Endothelial cell of umbilical vein (primary cell): ENCODE measurements around the gene EFNB1. TPM values are rescaled to one million over a fixed set of nuclear protein-coding genes. Genes with fewer than 3 reads are reported as not detected.

Experiments
- BruUV-seq: library from RNA; stranded (reverse); fragments of 400-500 nt; replicated peaks from 2 replicates; lab custom pipeline; 2021; lab: Mats Ljungman, UMichigan
- CTCF ChIA-PET: fragments of 300-600, 350-600 bp; sonication (Branson Sonifier 250); formaldehyde crosslinking; loops from one replicate; lab custom pipeline; 2021; ENCODE audit warnings: antibody characterized with exemption, inconsistent platforms; lab: Charles Lee
- POLR2A ChIA-PET: fragments of 300-600, 350-600 bp; sonication (Branson Sonifier 250); formaldehyde crosslinking; loops from one replicate; lab custom pipeline; 2021; ENCODE audit warnings: antibody characterized with exemption, inconsistent platforms; lab: Charles Lee
- DNase-seq: peaks from one replicate; pipeline ENCODE4 v3.0.0-alpha.2; 2011; ENCODE audit warnings: low read depth, low spot score
- FAIRE-seq: peaks from 2 replicates; lab custom pipeline; 2011; peaks lifted over from hg19 to GRCh38; lab: Jason Lieb, UNC
- H2AFZ ChIP-seq: 2 replicates; pipeline ENCODE4 v1.6.0; 2012; ENCODE audit warnings: low read depth, low read length, control low read depth, inconsistent platforms
- H3K27ac ChIP-seq: 2 replicates; pipeline ENCODE4 v1.5.1; 2011; ENCODE audit warnings: low read depth, mild to moderate bottlenecking, control low read depth, low read length, moderate library complexity; ENCODE audit not compliant: insufficient read depth
- H3K27me3 ChIP-seq, 2 experiments: 2 replicates each; pipeline versions ENCODE4 v1.6.0 to v1.6.1; 2011; ENCODE audit warnings: low read length in 2 of 2, mixed read lengths in 1 of 2; ENCODE audit not compliant: control insufficient read depth in 2 of 2, insufficient read depth in 2 of 2
- H3K36me3 ChIP-seq, 2 experiments: 2 replicates in 1 of 2; 3 replicates in 1 of 2; pipeline ENCODE4 v1.5.1; 2011; ENCODE audit warnings: low read length in 2 of 2, mild to moderate bottlenecking in 1 of 2, moderate library complexity in 1 of 2; ENCODE audit not compliant: control insufficient read depth in 2 of 2, insufficient read depth in 2 of 2; ENCODE audit errors: extremely low read depth in 1 of 2
- H3K4me1 ChIP-seq: 3 replicates; pipeline ENCODE4 v1.5.1; 2011; ENCODE audit warnings: mild to moderate bottlenecking, low read length; ENCODE audit not compliant: control insufficient read depth, insufficient read depth; ENCODE audit errors: extremely low read depth
- H3K4me2 ChIP-seq: 2 replicates; pipeline ENCODE4 v1.6.1; 2011; ENCODE audit warnings: low read length, control low read depth, mixed read lengths; ENCODE audit not compliant: insufficient read depth
- H3K4me3 ChIP-seq, 3 experiments: fragments of 200-600 bp in 1 of 3; sonication (generic), shearing (Covaris generic) in 1 of 3; replicated peaks in 1 of 3; 2 replicates each; pipeline ENCODE4 v1.5.1; 2011 to 2016; ENCODE audit warnings: control low read depth in 3 of 3, low read length in 3 of 3, mild to moderate bottlenecking in 2 of 3, inconsistent platforms in 1 of 3, low read depth in 1 of 3, moderate library complexity in 1 of 3; ENCODE audit not compliant: insufficient read depth in 1 of 3
- H3K79me2 ChIP-seq: 2 replicates; pipeline ENCODE4 v1.6.0; 2012; ENCODE audit warnings: low read length, inconsistent platforms; ENCODE audit not compliant: control insufficient read depth, insufficient read depth
- H3K9ac ChIP-seq: replicated peaks from 2 replicates; pipeline ENCODE3; 2011; ENCODE audit warnings: low read length, control low read depth; ENCODE audit not compliant: insufficient read depth; ENCODE audit errors: extremely low read depth
- H3K9me1 ChIP-seq: replicated peaks from 3 replicates; pipeline ENCODE4 v1.6.0; 2011; ENCODE audit warnings: mild to moderate bottlenecking, low read length; ENCODE audit not compliant: control insufficient read depth, insufficient read depth; ENCODE audit errors: extremely low read depth
- H3K9me3 ChIP-seq: replicated peaks from 2 replicates; pipeline ENCODE4 v1.5.1; 2012; ENCODE audit warnings: low read length, inconsistent platforms; ENCODE audit not compliant: control insufficient read depth, insufficient read depth
- H4K20me1 ChIP-seq: replicated peaks from 2 replicates; pipeline ENCODE3; 2011; ENCODE audit warnings: mild to moderate bottlenecking, low read length; ENCODE audit not compliant: control insufficient read depth, insufficient read depth; ENCODE audit errors: extremely low read depth
- CTCF ChIP-seq, 2 donors: IDR thresholded peaks; 1 replicate in 1 of 2; 2 replicates in 1 of 2; pipeline ENCODE4 v1.5.1; 2011; ENCODE audit warnings: low read length in 2 of 2, mild to moderate bottlenecking in 2 of 2, moderate library complexity in 2 of 2, control low read depth in 1 of 2, inconsistent platforms in 1 of 2, low read depth in 1 of 2; ENCODE audit not compliant: insufficient read depth in 1 of 2; ENCODE audit errors: extremely low read depth in 1 of 2
- EZH2 ChIP-seq: IDR thresholded peaks from 2 replicates; pipeline ENCODE4 v1.6.1; 2012; ENCODE audit warnings: borderline replicate concordance, low read depth, mild to moderate bottlenecking, moderate library complexity, low read length, inconsistent platforms; ENCODE audit not compliant: severe bottlenecking
- FOS ChIP-seq: IDR thresholded peaks from 2 replicates; pipeline ENCODE4 v1.6.1; 2011; ENCODE audit warnings: mild to moderate bottlenecking, low read length, moderate library complexity, borderline replicate concordance; ENCODE audit not compliant: insufficient read depth
- GATA2 ChIP-seq: IDR thresholded peaks from 2 replicates; pipeline ENCODE4 v1.7.0; 2011; ENCODE audit warnings: low read depth, mild to moderate bottlenecking, moderate library complexity, mixed read lengths, low read length; ENCODE audit not compliant: insufficient read length, insufficient read depth
- JUN ChIP-seq: IDR thresholded peaks from 2 replicates; pipeline ENCODE4 v1.6.1; 2011; ENCODE audit warnings: borderline replicate concordance, low read depth; ENCODE audit not compliant: insufficient read length, insufficient read depth
- MAX ChIP-seq: IDR thresholded peaks from 2 replicates; pipeline ENCODE4 v1.6.1; 2011; ENCODE audit not compliant: insufficient read depth, insufficient read length
- MYC ChIP-seq: IDR thresholded peaks from one replicate; pipeline ENCODE4 v1.6.1; 2011; ENCODE audit warnings: mild to moderate bottlenecking, low read depth, low read length
- POLR2A ChIP-seq: IDR thresholded peaks from 2 replicates; pipeline ENCODE4 v1.6.1; 2012; ENCODE audit warnings: low read depth, mild to moderate bottlenecking, control low read depth, low read length
- POLR2AphosphoS5 ChIP-seq: IDR thresholded peaks from 2 replicates; pipeline ENCODE4 v1.6.1; 2012; ENCODE audit warnings: low read depth, mild to moderate bottlenecking, control low read depth, low read length, moderate library complexity; ENCODE audit not compliant: insufficient read depth
- dilution Hi-C: fragments of 300-500 bp; cut with MboI; formaldehyde crosslinking; loops from one replicate; pipeline ENCODE4 v1.15.0; 2019; ENCODE audit warnings: low sequenced_read_pairs; ENCODE audit not compliant: extremely low pct_ligation_motif_present
- intact Hi-C: fragments of 100-400 bp; cut with micrococcal nuclease; formaldehyde crosslinking; loops from one replicate; pipeline ENCODE4 v1.10.0; 2022
- polyA plus RNA-seq, 4 experiments: library from polyadenylated mRNA; depleted of rRNA in 3 of 4; stranded (reverse) in 3 of 4; unstranded in 1 of 4; fragments of >200 nt; gene quantifications; 2 replicates each; pipeline versions ENCODE4 v1.2.1 to v1.2.3, GENCODE V29; 2011 to 2012; ENCODE audit warnings: missing spikeins in 1 of 4
- total RNA-seq: library from RNA; stranded (reverse); gene quantifications from 2 replicates; pipeline ENCODE4 v1.2.3, GENCODE V29; 2021

EFNB1 gene
- total and polyA plus RNA-seq, 2 donors (not counting 3 experiments of a cell fraction or from before 2014, with no cell fraction given): 7.8 to 13.3 TPM

GRCh38 chrX:68833855-68834331 is 5.1 kb downstream of the EFNB1 start:
- H3K9me3 ChIP-seq: no peaks in the 10 kb centered on the region
- peaks cover 13% of the 10 kb centered on the region for H3K79me2 ChIP-seq
- H3K9me1 ChIP-seq: no peaks in the 10 kb centered on the region
- FAIRE-seq: no peak
- dilution Hi-C loops: no loop called here
- H3K9ac ChIP-seq: no peak overlapping the region
- no peaks in the 10 kb centered on the region for H3K27me3 ChIP-seq
- no peak overlapping the region for H2AFZ ChIP-seq
- DNase-seq: no peak
- intact Hi-C loops: no loop called here
- ChIA-PET CTCF (interaction anchor here (0.7 kb wide), 1 partner anchor 227 kb away, joined by 4 read pairs; no protein-coding TSS in a partner anchor), POLR2A (no interaction called here)
- H3K27ac ChIP-seq: no peak overlapping the region
- no peak overlapping the region for H3K4me3 ChIP-seq
- H3K36me3 ChIP-seq: no peaks in the 10 kb centered on the region
- H3K4me1 ChIP-seq: peaks cover 10% of the 10 kb centered on the region
- no peak for TF ChIP-seq GATA2
- no peak for TF ChIP-seq EZH2
- TF ChIP-seq JUN: no peak
- no peak for TF ChIP-seq MAX
- TF ChIP-seq POLR2AphosphoS5: no peak
- TF ChIP-seq CTCF (IDR thresholded peaks at IDR 0.05; ENCODE audit: extremely low read depth in 1 of 2, insufficient read depth in 1 of 2, low read depth in 1 of 2, low read length in 2 of 2): no peak
- no peak for TF ChIP-seq MYC
- no peak for TF ChIP-seq FOS
- no peak for TF ChIP-seq POLR2A
- H4K20me1 ChIP-seq: no peaks in the 10 kb centered on the region
- BruUV-seq: no TSS peak
- H3K4me2 ChIP-seq: no peak overlapping the region
